ENCODE results near the gene CPB1. TPM values are rescaled to one million over a fixed set of nuclear protein-coding genes. Genes with fewer than 3 reads are reported as not detected.

Gene CPB1
- total RNA-seq, 1 experiment from 2014 or later: not detected

GRCh38 chr3:148883163-148883562 lies 55.6 kb downstream of the CPB1 start:
- Mint-ChIP-seq H3K4me1 (ENCODE audit: insufficient read depth, unreplicated experiment) (no peaks in the 10 kb centered on the region), H3K27me3 (ENCODE audit: insufficient read depth, unreplicated experiment) (peaks cover 68% of the 10 kb centered on the region), H3K9me3 (ENCODE audit: unreplicated experiment) (no peaks in the 10 kb centered on the region), H3K27ac (ENCODE audit: low read depth, unreplicated experiment) (no peak overlapping the region), H3K36me3 (ENCODE audit: insufficient read depth, unreplicated experiment) (no peaks in the 10 kb centered on the region), H3K4me3 (ENCODE audit: unreplicated experiment) (no peak overlapping the region)
- no peak for TF ChIP-seq CTCF (IDR thresholded peaks at IDR 0.05; ENCODE audit: unreplicated experiment)
- DNase-seq (ENCODE audit: unreplicated experiment): no peak
- ChIA-PET POLR2A (interaction anchor here (0.6 kb wide), 1 partner anchor 24 kb away, joined by 3 read pairs; no protein-coding TSS in a partner anchor), CTCF (interaction anchor here (1.0 kb wide), 1 partner anchor 9 kb away, joined by 3 read pairs; no protein-coding TSS in a partner anchor)
- no TSS peak for BruUV-seq (replicated peaks)
- intact Hi-C loops (cut with micrococcal nuclease): no loop called here

GRCh38 chr3:148884261-148884660 lies 56.6 kb downstream of the CPB1 start:
- no peaks in the 10 kb centered on the region for H3K36me3 Mint-ChIP-seq (ENCODE audit: insufficient read depth, unreplicated experiment)
- peaks cover 68% of the 10 kb centered on the region for H3K27me3 Mint-ChIP-seq (ENCODE audit: insufficient read depth, unreplicated experiment)
- ChIA-PET CTCF (interaction anchor here (0.6 kb wide), 1 partner anchor 49 kb away, joined by 4 read pairs; no protein-coding TSS in a partner anchor), POLR2A (no interaction called here)
- no TSS peak for BruUV-seq (replicated peaks)
- no peak for TF ChIP-seq CTCF (IDR thresholded peaks at IDR 0.05; ENCODE audit: unreplicated experiment)
- no peaks in the 10 kb centered on the region for H3K4me1 Mint-ChIP-seq (ENCODE audit: insufficient read depth, unreplicated experiment)
- intact Hi-C loops (cut with micrococcal nuclease): no loop called here
- H3K27ac Mint-ChIP-seq (ENCODE audit: low read depth, unreplicated experiment): no peak overlapping the region
- no peak for DNase-seq (ENCODE audit: unreplicated experiment)
- H3K9me3 Mint-ChIP-seq (ENCODE audit: unreplicated experiment): no peaks in the 10 kb centered on the region
- H3K4me3 Mint-ChIP-seq (ENCODE audit: unreplicated experiment): no peak overlapping the region

- ChIA-PET POLR2A (no interaction called here), CTCF (interaction anchor here (0.5 kb wide), 2 partner anchors 176 to 234 kb away, joined by 3 read pairs; no protein-coding TSS in a partner anchor)
- no peak overlapping the region for H3K27ac Mint-ChIP-seq (ENCODE audit: low read depth, unreplicated experiment)
- no peak overlapping the region for H3K4me3 Mint-ChIP-seq (ENCODE audit: unreplicated experiment)
- intact Hi-C loops (cut with micrococcal nuclease): no loop called here
- peaks cover 86% of the 10 kb centered on the region for H3K27me3 Mint-ChIP-seq (ENCODE audit: insufficient read depth, unreplicated experiment)
- BruUV-seq (replicated peaks): no TSS peak
- no peak for TF ChIP-seq CTCF (IDR thresholded peaks at IDR 0.05; ENCODE audit: unreplicated experiment)
- DNase-seq (ENCODE audit: unreplicated experiment): no peak
- H3K4me1 Mint-ChIP-seq (ENCODE audit: insufficient read depth, unreplicated experiment): no peaks in the 10 kb centered on the region
- H3K9me3 Mint-ChIP-seq (ENCODE audit: unreplicated experiment): no peaks in the 10 kb centered on the region
- H3K36me3 Mint-ChIP-seq (ENCODE audit: insufficient read depth, unreplicated experiment): no peaks in the 10 kb centered on the region
Observed at GRCh38 chr3:148889828-148890227, 62.2 kb downstream of the CPB1 start.

GRCh38 chr3:148896062-148896461 lies 68.5 kb downstream of the CPB1 start:
- ChIA-PET CTCF (interaction anchor here (0.7 to 1.1 kb wide), 2 partner anchors 33 to 36 kb away, joined by 3 read pairs; no protein-coding TSS in a partner anchor), POLR2A (interaction anchor here (0.7 kb wide), 1 partner anchor 16 kb away, joined by 3 read pairs; no protein-coding TSS in a partner anchor)
- no peak overlapping the region for H3K4me3 Mint-ChIP-seq (ENCODE audit: unreplicated experiment)
- no peaks in the 10 kb centered on the region for H3K9me3 Mint-ChIP-seq (ENCODE audit: unreplicated experiment)
- H3K27me3 Mint-ChIP-seq (ENCODE audit: insufficient read depth, unreplicated experiment): peaks cover 89% of the 10 kb centered on the region
- H3K27ac Mint-ChIP-seq (ENCODE audit: low read depth, unreplicated experiment): no peak overlapping the region
- intact Hi-C loops (cut with micrococcal nuclease): no loop called here
- DNase-seq (ENCODE audit: unreplicated experiment): no peak
- no peak for TF ChIP-seq CTCF (IDR thresholded peaks at IDR 0.05; ENCODE audit: unreplicated experiment)
- H3K36me3 Mint-ChIP-seq (ENCODE audit: insufficient read depth, unreplicated experiment): no peaks in the 10 kb centered on the region
- BruUV-seq (replicated peaks): no TSS peak
- no peaks in the 10 kb centered on the region for H3K4me1 Mint-ChIP-seq (ENCODE audit: insufficient read depth, unreplicated experiment)
